Stimulated activated CD4-positive, alpha-beta T cell treated with anti-CD3 and anti-CD28 coated beads, Interleukin-2, amount 100 ng/mL, for 24 hours (primary cell): ENCODE results near the gene VMAC.

Experiments
- DNase-seq, 2 donors: peaks; one replicate each; pipeline ENCODE4 v3.0.0-alpha.2; 2020

Gene VMAC

DNA sequence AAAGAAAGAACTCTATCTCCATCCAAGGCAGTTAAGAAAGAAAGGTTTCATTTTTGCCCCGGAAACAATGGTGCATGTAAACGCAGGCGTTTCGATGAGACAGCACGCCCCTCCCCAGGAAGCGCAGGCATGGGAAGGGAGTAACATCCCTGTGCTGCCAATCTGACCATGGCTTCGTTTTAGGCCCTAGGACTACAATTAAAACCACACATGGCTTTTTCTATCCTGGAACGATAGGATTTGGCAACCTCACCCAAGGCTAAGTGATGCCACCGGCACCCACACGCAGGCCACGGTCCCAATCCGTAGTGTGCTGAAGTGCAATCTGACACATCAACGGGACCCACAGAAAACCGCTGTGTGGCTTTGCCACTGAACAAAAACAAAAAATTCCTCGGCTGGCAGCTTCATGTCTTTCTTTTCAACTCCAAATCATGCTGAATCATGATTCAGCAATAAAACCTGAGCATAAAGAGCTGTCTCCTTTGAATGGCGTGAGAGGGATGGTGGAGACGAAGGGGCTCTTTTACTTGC lies 49.1 kb downstream of the VMAC start:
- peak; percentile 43 to 46 for DNase-seq

DNA sequence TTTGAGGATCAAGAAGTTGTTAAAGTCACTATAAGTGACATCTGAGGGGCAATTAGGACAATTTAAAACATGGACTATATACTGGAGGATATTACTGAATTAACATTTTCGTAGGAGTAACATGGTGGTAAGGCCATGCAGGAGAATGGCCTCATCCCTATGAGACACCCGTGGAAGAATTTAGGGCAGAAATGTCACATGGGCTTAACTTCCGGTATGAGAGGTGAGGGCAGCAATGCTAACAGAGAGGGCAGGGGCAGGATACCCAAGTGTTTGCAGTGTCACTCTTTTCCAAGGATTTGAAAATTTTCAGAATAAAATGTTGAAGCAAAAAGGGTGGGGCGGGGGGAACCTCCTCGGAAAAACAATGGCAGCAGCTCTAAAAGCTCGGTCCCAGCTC lies 49.6 kb downstream of the VMAC start:
- DNase-seq, result no peak

- DNase-seq, result no peak
These were observed 50.9 kb downstream of the VMAC start for GRCh38 chr19:5955636-5955935.

GRCh38 chr19:5956323-5956722 lies 51.7 kb downstream of the VMAC start:
- no peak for DNase-seq

DNA sequence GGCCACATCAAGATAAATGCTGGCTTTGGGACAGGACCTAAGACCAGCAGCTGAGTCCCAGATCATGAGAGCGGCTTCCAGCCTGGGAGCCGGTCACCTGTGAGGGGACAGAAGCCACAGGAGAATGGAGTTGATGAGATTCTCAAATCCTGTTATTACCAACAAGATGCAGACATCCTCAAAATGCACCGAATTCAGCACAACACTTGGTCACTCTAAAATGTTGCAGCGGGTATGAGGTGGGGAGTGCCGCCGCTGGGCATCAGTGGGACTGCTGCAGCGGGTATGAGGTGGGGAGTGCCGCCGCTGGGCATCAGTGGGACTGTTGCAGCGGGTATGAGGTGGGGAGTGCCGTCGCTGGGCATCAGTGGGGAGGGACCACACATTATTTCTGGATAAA lies 52.1 kb downstream of the VMAC start:
- DNase-seq, result no peak

DNA sequence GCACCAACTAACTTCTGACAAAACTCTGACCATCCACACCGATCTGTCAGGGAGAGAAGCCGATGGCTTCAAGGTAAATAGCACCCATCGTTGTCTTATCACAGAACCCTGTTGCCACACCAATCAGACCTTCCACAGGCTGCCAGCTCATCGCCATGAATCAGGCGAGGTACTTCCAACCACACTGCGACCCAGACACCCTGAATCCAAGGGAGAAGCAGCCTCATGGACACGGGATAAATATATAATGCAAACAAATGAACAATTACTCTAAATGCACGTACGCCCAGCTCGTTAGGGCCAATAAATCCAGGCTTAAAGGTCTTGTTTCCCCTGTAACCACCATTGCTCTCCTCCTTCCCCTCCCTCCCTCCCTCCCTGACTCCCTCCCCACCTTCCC lies 52.5 kb downstream of the VMAC start:
- no peak for DNase-seq

- DNase-seq, result no peak
These were observed 53.6 kb downstream of the VMAC start for GRCh38 chr19:5958074-5958850.

- no peak for DNase-seq
These were observed 54.1 kb downstream of the VMAC start for GRCh38 chr19:5958851-5959122.

- no peak for DNase-seq
These were observed 54.8 kb downstream of the VMAC start for GRCh38 chr19:5959260-5960004.
